Liver (tissue), 3 donors: ENCODE measurements around the gene TPH1.

Experiments
- CTCF ChIP-seq: fragments of 150-350 bp; IDR thresholded peaks from 2 replicates; pipeline ENCODE4 v1.5.1; 2017; ENCODE audit warnings: improper control_type of control experiment, low read depth, low read length; ENCODE audit not compliant: missing input control
- EGR1 ChIP-seq, 2 donors: IDR thresholded peaks; 2 replicates each; pipeline ENCODE4 v1.6.1; 2016 to 2018; ENCODE audit warnings: antibody characterized with exemption in 2 of 2, low read depth in 2 of 2
- FOXA1 ChIP-seq: IDR thresholded peaks from 2 replicates; pipeline ENCODE4 v1.6.1; 2016; ENCODE audit warnings: antibody characterized with exemption
- GABPA ChIP-seq, 2 donors: IDR thresholded peaks in 1 of 2; conservative IDR thresholded peaks in 1 of 2; 2 replicates each; pipeline ENCODE4 v1.6.1; 2016; ENCODE audit warnings: antibody characterized with exemption in 2 of 2, mild to moderate bottlenecking in 1 of 2, moderate library complexity in 1 of 2
- JUND ChIP-seq, 2 donors: IDR thresholded peaks; 2 replicates each; pipeline ENCODE4 v1.6.1; 2016; ENCODE audit warnings: antibody characterized with exemption in 2 of 2
- RAD21 ChIP-seq, 2 donors: IDR thresholded peaks; 2 replicates each; pipeline ENCODE4 v1.6.1; 2016; ENCODE audit warnings: antibody characterized with exemption in 2 of 2, mild to moderate bottlenecking in 2 of 2
- REST ChIP-seq: IDR thresholded peaks from 2 replicates; pipeline ENCODE4 v1.6.1; 2016; ENCODE audit warnings: antibody characterized with exemption, mild to moderate bottlenecking
- SP1 ChIP-seq: IDR thresholded peaks from 2 replicates; pipeline ENCODE4 v1.6.1; 2018; ENCODE audit warnings: antibody characterized with exemption, mild to moderate bottlenecking
- TAF1 ChIP-seq: conservative IDR thresholded peaks from 2 replicates; pipeline ENCODE4 v1.6.1; 2016; ENCODE audit warnings: antibody characterized with exemption, mild to moderate bottlenecking
- YY1 ChIP-seq: IDR thresholded peaks from 2 replicates; pipeline ENCODE4 v1.6.1; 2016; ENCODE audit warnings: antibody characterized with exemption, mild to moderate bottlenecking
- TF ChIP-seq, protein P1 (sequence below): IDR thresholded peaks from 2 replicates; pipeline ENCODE4 v1.6.1; 2016; ENCODE audit warnings: antibody characterized with exemption
- TF ChIP-seq, protein P2 (sequence below): IDR thresholded peaks from 2 replicates; pipeline ENCODE4 v1.6.1; 2016; ENCODE audit warnings: antibody characterized with exemption
- donor health status: healthy.
- donor health status: healthy.

DNA sequence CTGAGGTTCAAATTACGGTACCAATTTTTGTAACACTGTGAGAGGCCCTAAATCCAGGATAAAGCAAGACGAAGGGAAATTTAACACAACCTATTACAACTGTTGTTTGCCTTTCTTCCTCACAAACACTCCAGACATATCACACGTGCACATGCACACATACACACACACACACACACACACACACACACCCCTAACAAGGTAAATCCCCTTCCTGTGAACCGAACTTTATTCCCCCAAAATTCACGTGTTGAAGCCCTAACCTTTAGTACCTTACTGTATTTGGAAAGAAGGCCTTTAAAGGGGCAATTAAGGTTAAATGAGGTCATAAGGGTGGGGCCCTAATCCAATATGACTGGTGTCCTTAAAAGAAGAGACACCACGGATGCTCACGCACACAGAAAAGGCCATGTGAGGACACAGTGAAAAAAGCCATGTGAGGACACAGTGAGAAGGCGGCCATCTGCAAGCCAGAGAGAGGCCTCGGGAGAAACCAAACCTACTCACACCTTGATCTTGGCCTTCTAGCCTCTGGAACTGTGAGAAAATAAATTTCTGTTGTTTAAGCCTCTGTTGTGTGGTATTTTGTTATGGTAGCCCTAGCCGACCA is 35.0 kb downstream of the TPH1 start:
- TF ChIP-seq CTCF = no peak
- no peak for TF ChIP-seq YY1
- TF ChIP-seq, protein P1, sequence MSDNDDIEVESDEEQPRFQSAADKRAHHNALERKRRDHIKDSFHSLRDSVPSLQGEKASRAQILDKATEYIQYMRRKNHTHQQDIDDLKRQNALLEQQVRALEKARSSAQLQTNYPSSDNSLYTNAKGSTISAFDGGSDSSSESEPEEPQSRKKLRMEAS = no peak
- TF ChIP-seq, protein P2, sequence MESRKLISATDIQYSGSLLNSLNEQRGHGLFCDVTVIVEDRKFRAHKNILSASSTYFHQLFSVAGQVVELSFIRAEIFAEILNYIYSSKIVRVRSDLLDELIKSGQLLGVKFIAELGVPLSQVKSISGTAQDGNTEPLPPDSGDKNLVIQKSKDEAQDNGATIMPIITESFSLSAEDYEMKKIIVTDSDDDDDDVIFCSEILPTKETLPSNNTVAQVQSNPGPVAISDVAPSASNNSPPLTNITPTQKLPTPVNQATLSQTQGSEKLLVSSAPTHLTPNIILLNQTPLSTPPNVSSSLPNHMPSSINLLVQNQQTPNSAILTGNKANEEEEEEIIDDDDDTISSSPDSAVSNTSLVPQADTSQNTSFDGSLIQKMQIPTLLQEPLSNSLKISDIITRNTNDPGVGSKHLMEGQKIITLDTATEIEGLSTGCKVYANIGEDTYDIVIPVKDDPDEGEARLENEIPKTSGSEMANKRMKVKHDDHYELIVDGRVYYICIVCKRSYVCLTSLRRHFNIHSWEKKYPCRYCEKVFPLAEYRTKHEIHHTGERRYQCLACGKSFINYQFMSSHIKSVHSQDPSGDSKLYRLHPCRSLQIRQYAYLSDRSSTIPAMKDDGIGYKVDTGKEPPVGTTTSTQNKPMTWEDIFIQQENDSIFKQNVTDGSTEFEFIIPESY = no peak
- no peak for TF ChIP-seq JUND (IDR thresholded peaks at IDR 0.05)
- no peak for TF ChIP-seq REST
- TF ChIP-seq RAD21 (IDR thresholded peaks at IDR 0.05) = no peak
- TF ChIP-seq EGR1 (IDR thresholded peaks at IDR 0.05; ENCODE audit: low read depth in 2 of 2) = no peak
- no peak for TF ChIP-seq SP1
- no peak for TF ChIP-seq TAF1
- TF ChIP-seq GABPA (IDR thresholded peaks at IDR 0.05 in 1 of 2, conservative IDR thresholded peaks at IDR 0.05 in 1 of 2) = no peak
- TF ChIP-seq FOXA1 = no peak
